ENCODE data around the gene IL17RA.
"Not testable (repeated sequence)": the region's sequence is repeated elsewhere in the genome, so short reads cannot be mapped to it uniquely, and the experiment has no call there.

IL17RA gene

GRCh38 chr22:17084554-17085276 is at the start of gene IL17RA:
Gene IL17RA (plus strand): TSS chr22:17085000. CDS start chr22:17085092, 92 bp downstream.
- H3K9me3 ChIP-seq (ENCODE audit: control insufficient read depth in 2 of 2, low read length in 2 of 2) = no peaks in the 10 kb centered on the region
- peaks cover 8 to 31% of the 10 kb centered on the region in 2 donors for H3K27me3 ChIP-seq (ENCODE audit: control insufficient read depth in 1 of 2, insufficient read depth in 2 of 2, low read length in 2 of 2)
- H3K4me1 ChIP-seq (ENCODE audit: control insufficient read depth, insufficient read depth, low read length) = peaks cover 22% of the 10 kb centered on the region
- peak within 1 kb of the TSS; percentile 53 to 74 for H3K4me3 ChIP-seq (ENCODE audit: low read length in 2 of 2)
- H3K9ac ChIP-seq (ENCODE audit: low read length in 2 of 2) = peak within 1 kb of the TSS; percentile 57 to 60
- H3K27ac ChIP-seq (ENCODE audit: low read length) = no peak within 1 kb of the TSS
- H3K36me3 ChIP-seq (ENCODE audit: control insufficient read depth in 2 of 2, insufficient read depth in 2 of 2, low read length in 2 of 2) = no peaks in the 10 kb centered on the region

GRCh38 chr22:17035246-17035645 is 49.6 kb upstream of the IL17RA start:
- H3K9ac ChIP-seq (ENCODE audit: low read length in 2 of 2) = no peak overlapping the region
- peaks cover 5 to 6% of the 10 kb centered on the region in 2 donors for H3K27me3 ChIP-seq (ENCODE audit: control insufficient read depth in 1 of 2, insufficient read depth in 2 of 2, low read length in 2 of 2)
- H3K27ac ChIP-seq (ENCODE audit: low read length) = no peak overlapping the region
- H3K4me1 ChIP-seq (ENCODE audit: control insufficient read depth, insufficient read depth, low read length) = no peaks in the 10 kb centered on the region
- no peaks in the 10 kb centered on the region for H3K36me3 ChIP-seq (ENCODE audit: control insufficient read depth in 2 of 2, insufficient read depth in 2 of 2, low read length in 2 of 2)
- no peaks in the 10 kb centered on the region for H3K9me3 ChIP-seq (ENCODE audit: control insufficient read depth in 2 of 2, low read length in 2 of 2)
- H3K4me3 ChIP-seq (ENCODE audit: low read length in 2 of 2) = no peak overlapping the region

- H3K27me3 ChIP-seq (ENCODE audit: control insufficient read depth in 1 of 2, insufficient read depth in 2 of 2, low read length in 2 of 2); H3K9me3 ChIP-seq (ENCODE audit: control insufficient read depth in 2 of 2, low read length in 2 of 2); H3K4me1 ChIP-seq (ENCODE audit: control insufficient read depth, insufficient read depth, low read length); H3K36me3 ChIP-seq (ENCODE audit: control insufficient read depth in 2 of 2, insufficient read depth in 2 of 2, low read length in 2 of 2); H3K27ac ChIP-seq (ENCODE audit: low read length): not testable (repeated sequence)
- Histone ChIP-seq H3K9ac (ENCODE audit: low read length in 2 of 2) (peak overlapping the region in 1 of 2 donors; percentile 22), H3K4me3 (ENCODE audit: low read length in 2 of 2) (peak overlapping the region; percentile 19 to 49)
Observed at GRCh38 chr22:17035976-17036841, 48.6 kb upstream of the IL17RA start.

GRCh38 chr22:17036842-17037711 is 47.7 kb upstream of the IL17RA start:
- not testable (repeated sequence) for H3K27me3 ChIP-seq (ENCODE audit: control insufficient read depth in 1 of 2, insufficient read depth in 2 of 2, low read length in 2 of 2); H3K9ac ChIP-seq (ENCODE audit: low read length in 2 of 2); H3K27ac ChIP-seq (ENCODE audit: low read length); H3K9me3 ChIP-seq (ENCODE audit: control insufficient read depth in 2 of 2, low read length in 2 of 2); H3K36me3 ChIP-seq (ENCODE audit: control insufficient read depth in 2 of 2, insufficient read depth in 2 of 2, low read length in 2 of 2); H3K4me1 ChIP-seq (ENCODE audit: control insufficient read depth, insufficient read depth, low read length)
- H3K4me3 ChIP-seq (ENCODE audit: low read length in 2 of 2) = peak overlapping the region; percentile 12 to 49

GRCh38 chr22:17043521-17043920 is 41.3 kb upstream of the IL17RA start:
- Histone ChIP-seq H3K27ac (ENCODE audit: low read length) (no peak overlapping the region), H3K9me3 (ENCODE audit: control insufficient read depth in 2 of 2, low read length in 2 of 2) (no peaks in the 10 kb centered on the region), H3K27me3 (ENCODE audit: control insufficient read depth in 1 of 2, insufficient read depth in 2 of 2, low read length in 2 of 2) (peaks cover 0 to 2% of the 10 kb centered on the region in 2 donors), H3K4me1 (ENCODE audit: control insufficient read depth, insufficient read depth, low read length) (no peaks in the 10 kb centered on the region), H3K36me3 (ENCODE audit: control insufficient read depth in 2 of 2, insufficient read depth in 2 of 2, low read length in 2 of 2) (no peaks in the 10 kb centered on the region), H3K9ac (ENCODE audit: low read length in 2 of 2) (no peak overlapping the region), H3K4me3 (ENCODE audit: low read length in 2 of 2) (no peak overlapping the region)

GRCh38 chr22:17046566-17047348 is 38.0 kb upstream of the IL17RA start:
- no peaks in the 10 kb centered on the region for H3K4me1 ChIP-seq (ENCODE audit: control insufficient read depth, insufficient read depth, low read length)
- no peak overlapping the region for H3K27ac ChIP-seq (ENCODE audit: low read length)
- H3K36me3 ChIP-seq (ENCODE audit: control insufficient read depth in 2 of 2, insufficient read depth in 2 of 2, low read length in 2 of 2) = no peaks in the 10 kb centered on the region
- peaks cover 0 to 2% of the 10 kb centered on the region in 2 donors for H3K27me3 ChIP-seq (ENCODE audit: control insufficient read depth in 1 of 2, insufficient read depth in 2 of 2, low read length in 2 of 2)
- H3K4me3 ChIP-seq (ENCODE audit: low read length in 2 of 2) = no peak overlapping the region
- no peak overlapping the region for H3K9ac ChIP-seq (ENCODE audit: low read length in 2 of 2)
- no peaks in the 10 kb centered on the region for H3K9me3 ChIP-seq (ENCODE audit: control insufficient read depth in 2 of 2, low read length in 2 of 2)

- Histone ChIP-seq H3K4me1 (ENCODE audit: control insufficient read depth, insufficient read depth, low read length) (no peaks in the 10 kb centered on the region), H3K4me3 (ENCODE audit: low read length in 2 of 2) (no peak overlapping the region)
Observed at GRCh38 chr22:17047656-17048055, 37.1 kb upstream of the IL17RA start.

GRCh38 chr22:17056058-17056457 is 28.7 kb upstream of the IL17RA start:
- Histone ChIP-seq H3K4me1 (ENCODE audit: control insufficient read depth, insufficient read depth, low read length) (peaks cover 5% of the 10 kb centered on the region), H3K9me3 (ENCODE audit: control insufficient read depth in 2 of 2, low read length in 2 of 2) (no peaks in the 10 kb centered on the region), H3K9ac (ENCODE audit: low read length in 2 of 2) (no peak overlapping the region), H3K4me3 (ENCODE audit: low read length in 2 of 2) (no peak overlapping the region), H3K27me3 (ENCODE audit: control insufficient read depth in 1 of 2, insufficient read depth in 2 of 2, low read length in 2 of 2) (peaks cover 0 to 6% of the 10 kb centered on the region in 2 donors), H3K27ac (ENCODE audit: low read length) (no peak overlapping the region), H3K36me3 (ENCODE audit: control insufficient read depth in 2 of 2, insufficient read depth in 2 of 2, low read length in 2 of 2) (no peaks in the 10 kb centered on the region)

More at GRCh38 chr22:17047656-17048055, 37.1 kb upstream of the IL17RA start:
- peaks cover 0 to 2% of the 10 kb centered on the region in 2 donors for H3K27me3 ChIP-seq (ENCODE audit: control insufficient read depth in 1 of 2, insufficient read depth in 2 of 2, low read length in 2 of 2)
- H3K36me3 ChIP-seq (ENCODE audit: control insufficient read depth in 2 of 2, insufficient read depth in 2 of 2, low read length in 2 of 2) = no peaks in the 10 kb centered on the region
- no peaks in the 10 kb centered on the region for H3K9me3 ChIP-seq (ENCODE audit: control insufficient read depth in 2 of 2, low read length in 2 of 2)
- no peak overlapping the region for H3K27ac ChIP-seq (ENCODE audit: low read length)
- no peak overlapping the region for H3K9ac ChIP-seq (ENCODE audit: low read length in 2 of 2)

GRCh38 chr22:17056807-17057206 is 28.0 kb upstream of the IL17RA start:
- Histone ChIP-seq H3K4me1 (ENCODE audit: control insufficient read depth, insufficient read depth, low read length) (peaks cover 5% of the 10 kb centered on the region), H3K9ac (ENCODE audit: low read length in 2 of 2) (no peak overlapping the region)

More at GRCh38 chr22:17056807-17057206, 28.0 kb upstream of the IL17RA start:
- H3K4me3 ChIP-seq (ENCODE audit: low read length in 2 of 2) = no peak overlapping the region
- H3K9me3 ChIP-seq (ENCODE audit: control insufficient read depth in 2 of 2, low read length in 2 of 2) = no peaks in the 10 kb centered on the region
- H3K27me3 ChIP-seq (ENCODE audit: control insufficient read depth in 1 of 2, insufficient read depth in 2 of 2, low read length in 2 of 2) = peaks cover 0 to 8% of the 10 kb centered on the region in 2 donors
- no peaks in the 10 kb centered on the region for H3K36me3 ChIP-seq (ENCODE audit: control insufficient read depth in 2 of 2, insufficient read depth in 2 of 2, low read length in 2 of 2)
- no peak overlapping the region for H3K27ac ChIP-seq (ENCODE audit: low read length)
